ENCODE measurements around the gene BCR. TPM values are rescaled to one million over a fixed set of nuclear protein-coding genes. Genes with fewer than 3 reads are reported as not detected.

BCR gene
- total and polyA plus RNA-seq, 2 of the 8 experiments (the other 6 are each of a cell fraction or from before 2014, with no cell fraction given): 66.7 to 130 TPM

DNA sequence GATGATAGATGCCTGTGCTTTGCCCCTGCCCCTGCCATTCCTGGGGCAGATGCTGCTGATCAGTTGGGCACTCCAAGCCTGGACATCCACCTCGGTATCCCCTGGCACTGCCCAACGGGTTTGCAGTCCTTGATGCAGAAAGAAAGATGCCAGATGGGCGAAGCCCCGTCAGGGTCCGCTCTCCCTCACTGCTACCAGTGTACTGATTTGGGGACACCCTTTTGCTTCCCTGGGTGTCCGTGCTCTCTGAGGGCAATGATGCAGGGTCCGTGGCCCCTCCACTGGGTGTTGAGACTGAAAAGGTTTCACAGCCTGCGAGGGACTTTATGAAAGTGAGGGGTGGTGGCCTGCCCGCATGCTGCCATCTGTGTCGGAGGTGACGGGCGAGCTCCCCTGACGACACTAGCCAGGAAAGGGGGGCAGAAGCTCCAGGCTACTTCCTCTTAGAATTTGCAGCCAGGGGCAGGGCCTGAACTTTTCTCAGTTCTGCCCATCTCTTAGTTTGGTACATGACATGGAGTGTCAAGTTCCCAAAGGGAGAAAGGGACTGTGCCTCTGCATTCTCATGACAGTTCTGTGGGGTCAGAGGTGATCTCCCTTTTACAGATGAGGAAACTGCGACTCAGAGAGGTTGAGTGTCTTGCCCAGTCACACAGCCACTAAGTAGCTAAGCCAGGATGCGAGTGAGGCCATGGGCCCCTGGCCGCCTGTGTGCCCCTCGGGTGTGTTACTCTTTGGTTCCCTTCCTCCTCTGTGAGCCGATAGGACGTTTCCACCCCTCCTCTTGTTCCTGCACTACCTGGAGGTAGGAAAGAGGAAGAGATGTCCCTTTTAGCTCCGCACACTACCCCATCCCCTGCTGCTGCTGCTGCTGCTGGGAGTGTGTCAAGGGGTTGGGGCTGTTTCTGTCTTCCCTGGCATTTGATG lies 96.6 kb downstream of the BCR start:
- Histone ChIP-seq H4K91ac (replicated peaks; ENCODE audit: insufficient read length, low read length) (no peak overlapping the region), H3K79me1 (ENCODE audit: low read depth, low read length) (no peaks in the 10 kb centered on the region), H3K56ac (replicated peaks; ENCODE audit: insufficient read length, low read depth, low read length) (no peak overlapping the region), H3K18ac (ENCODE audit: extremely low read depth, low read length) (no peak overlapping the region), H3K23me2 (ENCODE audit: low read depth, low read length) (no peaks in the 10 kb centered on the region), H4K20me1 (replicated peaks in 1 of 2; ENCODE audit: control insufficient read depth in 1 of 2, insufficient read depth in 2 of 2, low read length in 2 of 2) (peaks cover 7 to 26% of the 10 kb centered on the region in 2 experiments), H2AK5ac (ENCODE audit: low read depth, low read length) (no peak overlapping the region), H3K4me2 (ENCODE audit: insufficient read depth in 1 of 2, low read depth in 2 of 2, low read length in 2 of 2) (no peak overlapping the region), H4K8ac (ENCODE audit: extremely low read depth, insufficient read depth, low read length) (no peak overlapping the region; the same call in 1 of the 2 replicates), H3K14ac (ENCODE audit: insufficient read length) (no peak overlapping the region), H3K4ac (replicated peaks; ENCODE audit: insufficient read length, low read depth, low read length) (no peak overlapping the region), H3K27me3 (replicated peaks in 1 of 4; ENCODE audit: control insufficient read depth in 3 of 4, extremely low read depth in 1 of 4, insufficient read depth in 3 of 4, low read length in 3 of 4) (no peaks in the 10 kb centered on the region), H3K36me3 (ENCODE audit: control insufficient read depth in 2 of 4, insufficient read depth in 4 of 4, low read length in 3 of 4) (peaks cover 14 to 40% (median 32%) of the 10 kb centered on the region in 4 experiments; a peak in 7 of 8 replicates), H3K4me1 (replicated peaks in 1 of 4; ENCODE audit: control insufficient read depth in 3 of 4, insufficient read depth in 4 of 4, low read length in 3 of 4) (peaks cover 0 to 8% (median 1%) of the 10 kb centered on the region in 4 experiments; a peak in 4 of 7 replicates), H3K27ac (ENCODE audit: low read depth, low read length) (no peak overlapping the region), H2BK15ac (ENCODE audit: low read length) (no peak overlapping the region), H2BK20ac (ENCODE audit: low read length) (no peak overlapping the region), H3K9me3 (ENCODE audit: insufficient read depth in 2 of 2, low read depth in 1 of 2, low read length in 1 of 2) (no peaks in the 10 kb centered on the region), H3K4me3 (ENCODE audit: extremely low read depth in 1 of 4, insufficient read depth in 2 of 4, low read depth in 3 of 4, low read length in 4 of 4) (no peak overlapping the region), H3K9ac (replicated peaks in 1 of 4; ENCODE audit: extremely low read depth in 1 of 4, low read depth in 3 of 4, low read length in 3 of 4) (no peak overlapping the region), H4K5ac (ENCODE audit: insufficient read length, low read depth, low read length) (no peak overlapping the region), H2BK120ac (replicated peaks; ENCODE audit: low read depth, low read length) (no peak overlapping the region), H2BK5ac (ENCODE audit: low read depth, low read length) (no peak overlapping the region), H2AFZ (ENCODE audit: low read length) (no peak overlapping the region), H2BK12ac (ENCODE audit: low read depth, low read length) (no peak overlapping the region), H3K23ac (ENCODE audit: insufficient read length) (no peak overlapping the region), H3K79me2 (ENCODE audit: control insufficient read depth in 1 of 2, insufficient read depth in 2 of 2, low read length in 2 of 2) (no peaks in the 10 kb centered on the region)
- DNase-seq (ENCODE audit: low read depth in 1 of 2, low spot score in 2 of 2): no peak
- FAIRE-seq: no peak
- no peak for TF ChIP-seq RNF2 (IDR thresholded peaks at IDR 0.05; ENCODE audit: borderline replicate concordance, low read depth, low read length, missing control alignments, poor library complexity, severe bottlenecking)
- TF ChIP-seq, protein P1, sequence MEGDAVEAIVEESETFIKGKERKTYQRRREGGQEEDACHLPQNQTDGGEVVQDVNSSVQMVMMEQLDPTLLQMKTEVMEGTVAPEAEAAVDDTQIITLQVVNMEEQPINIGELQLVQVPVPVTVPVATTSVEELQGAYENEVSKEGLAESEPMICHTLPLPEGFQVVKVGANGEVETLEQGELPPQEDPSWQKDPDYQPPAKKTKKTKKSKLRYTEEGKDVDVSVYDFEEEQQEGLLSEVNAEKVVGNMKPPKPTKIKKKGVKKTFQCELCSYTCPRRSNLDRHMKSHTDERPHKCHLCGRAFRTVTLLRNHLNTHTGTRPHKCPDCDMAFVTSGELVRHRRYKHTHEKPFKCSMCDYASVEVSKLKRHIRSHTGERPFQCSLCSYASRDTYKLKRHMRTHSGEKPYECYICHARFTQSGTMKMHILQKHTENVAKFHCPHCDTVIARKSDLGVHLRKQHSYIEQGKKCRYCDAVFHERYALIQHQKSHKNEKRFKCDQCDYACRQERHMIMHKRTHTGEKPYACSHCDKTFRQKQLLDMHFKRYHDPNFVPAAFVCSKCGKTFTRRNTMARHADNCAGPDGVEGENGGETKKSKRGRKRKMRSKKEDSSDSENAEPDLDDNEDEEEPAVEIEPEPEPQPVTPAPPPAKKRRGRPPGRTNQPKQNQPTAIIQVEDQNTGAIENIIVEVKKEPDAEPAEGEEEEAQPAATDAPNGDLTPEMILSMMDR (IDR thresholded peaks at IDR 0.05; ENCODE audit: control extremely low read depth in 1 of 3, insufficient read depth in 1 of 3, low read depth in 1 of 3, low read length in 3 of 3): no peak
- CTCF ChIA-PET (ENCODE audit: partially characterized antibody): interaction anchor here (1.1 to 6.2 kb wide), 5 partner anchors 9 to 100 kb away, joined by 3 to 97 read pairs (median 7); no protein-coding TSS in a partner anchor
- POLR2A ChIA-PET (ENCODE audit: partially characterized antibody): no interaction called here
- WGBS, 2 experiments (ENCODE audit: extremely low coverage in 1 of 2, insufficient coverage in 1 of 2, insufficient read length in 1 of 2, insufficient replicate concordance in 2 of 2, low coverage in 1 of 2, low lambda C conversion rate in 2 of 2, missing lambda C conversion rate in 1 of 2): 94% methylated on average over 20 of the region's 20 CpGs; no CpG with 5 or more reads in 1 of the 2 experiments

Measured in H1 (cell line).